Measurements from ENCODE around the gene TMEM39A. TPM values are rescaled to one million over a fixed set of nuclear protein-coding genes. Genes with fewer than 3 reads are reported as not detected.

Gene TMEM39A, protein sequence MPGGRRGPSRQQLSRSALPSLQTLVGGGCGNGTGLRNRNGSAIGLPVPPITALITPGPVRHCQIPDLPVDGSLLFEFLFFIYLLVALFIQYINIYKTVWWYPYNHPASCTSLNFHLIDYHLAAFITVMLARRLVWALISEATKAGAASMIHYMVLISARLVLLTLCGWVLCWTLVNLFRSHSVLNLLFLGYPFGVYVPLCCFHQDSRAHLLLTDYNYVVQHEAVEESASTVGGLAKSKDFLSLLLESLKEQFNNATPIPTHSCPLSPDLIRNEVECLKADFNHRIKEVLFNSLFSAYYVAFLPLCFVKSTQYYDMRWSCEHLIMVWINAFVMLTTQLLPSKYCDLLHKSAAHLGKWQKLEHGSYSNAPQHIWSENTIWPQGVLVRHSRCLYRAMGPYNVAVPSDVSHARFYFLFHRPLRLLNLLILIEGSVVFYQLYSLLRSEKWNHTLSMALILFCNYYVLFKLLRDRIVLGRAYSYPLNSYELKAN
- total RNA-seq = 44.0 and 52.2 TPM in 2 replicates

DNA sequence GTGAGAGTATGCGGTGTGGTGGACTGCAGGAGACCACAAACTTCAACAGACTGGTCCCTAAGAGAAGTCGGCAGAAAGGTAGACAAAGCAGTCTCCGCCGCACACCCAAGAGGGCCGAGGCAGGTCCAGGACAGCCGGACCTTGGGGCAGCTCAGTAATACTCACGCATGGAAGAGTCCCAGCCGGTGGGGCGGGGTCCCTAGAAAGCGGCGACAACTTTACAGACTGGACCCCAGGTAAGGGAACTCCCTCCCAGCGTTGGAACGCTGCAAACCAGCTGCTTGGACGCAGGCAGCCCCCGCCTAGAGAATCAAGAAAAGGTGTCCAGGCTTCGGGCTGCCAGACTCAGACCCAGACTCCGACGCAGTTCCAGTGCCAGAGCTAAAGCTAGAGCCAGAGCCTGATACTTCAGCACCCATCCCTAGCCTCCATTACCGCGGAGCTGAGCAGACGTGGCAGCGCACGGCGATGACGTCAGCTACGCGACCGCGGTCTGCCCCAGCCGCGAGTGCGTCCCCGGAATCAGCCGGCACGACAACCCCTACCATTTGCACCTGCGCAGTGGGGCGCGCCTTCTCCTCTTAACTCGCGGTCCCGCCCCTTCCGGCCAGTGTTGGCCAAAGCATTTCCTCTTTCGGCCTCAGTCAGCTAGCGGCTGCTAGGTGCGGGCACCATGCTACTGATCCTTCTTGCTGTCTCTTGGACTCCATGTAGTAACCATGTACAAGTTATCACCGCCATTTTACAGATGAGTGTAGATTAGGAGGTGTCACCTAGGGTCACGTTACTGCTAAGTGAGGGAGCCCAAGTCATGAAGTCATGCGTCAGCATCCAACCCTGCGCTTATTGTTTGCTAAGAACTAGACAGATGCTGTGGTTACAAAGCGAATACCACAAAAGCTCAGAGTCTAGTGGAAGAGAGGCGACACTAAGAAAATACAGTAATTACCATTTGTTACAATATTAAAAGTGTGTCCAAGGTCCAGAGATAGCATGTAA is at the start of gene TMEM39A:
Gene TMEM39A (minus strand): TSS at position 445 of the 999 bp plus-strand sequence. CDS start 1,541 bp downstream, outside the sequence.
- Mint-ChIP-seq H3K27me3 (peaks cover 2% of the 10 kb centered on the region), H3K9me3 (peaks cover 3% of the 10 kb centered on the region), H3K4me3 (peak within 1 kb of the TSS; percentile 99), H3K27ac (peak within 1 kb of the TSS; percentile 96), H3K4me1 (peaks cover 30% of the 10 kb centered on the region), H3K36me3 (ENCODE audit: low read depth) (peaks cover 30% of the 10 kb centered on the region)
- DNase-seq = peak; percentile 100
- intact Hi-C loops (cut with micrococcal nuclease) = loop anchor here (1.0 to 5.0 kb wide), 12 partner anchors 35 to 1134 kb away; partner anchors contain the start of genes ARHGAP31, B4GALT4, CD80 and COX17

- no peaks in the 10 kb centered on the region for H3K9me3 Mint-ChIP-seq
- peaks cover 60% of the 10 kb centered on the region for H3K36me3 Mint-ChIP-seq (ENCODE audit: low read depth)
- H3K4me1 Mint-ChIP-seq = peaks cover 39% of the 10 kb centered on the region
- DNase-seq = no peak
- H3K27ac Mint-ChIP-seq = no peak overlapping the region
- H3K27me3 Mint-ChIP-seq = no peaks in the 10 kb centered on the region
- intact Hi-C loops (cut with micrococcal nuclease) = no loop called here
- no peak overlapping the region for H3K4me3 Mint-ChIP-seq
Measured at GRCh38 chr3:119510690-119511089, 47.3 kb upstream of the TMEM39A start.

- peaks cover 59% of the 10 kb centered on the region for H3K36me3 Mint-ChIP-seq (ENCODE audit: low read depth)
- H3K27ac Mint-ChIP-seq = peak overlapping the region; percentile 90
- H3K4me3 Mint-ChIP-seq = peak overlapping the region; percentile 41
- intact Hi-C loops (cut with micrococcal nuclease) = loop anchor here (1.0 to 2.0 kb wide), 6 partner anchors 10 to 214 kb away; partner anchors contain the start of genes ARHGAP31, CD80 and TIMMDC1
- peaks cover 40% of the 10 kb centered on the region for H3K4me1 Mint-ChIP-seq
- no peaks in the 10 kb centered on the region for H3K9me3 Mint-ChIP-seq
- H3K27me3 Mint-ChIP-seq = no peaks in the 10 kb centered on the region
- peak; percentile 79 for DNase-seq
Measured at GRCh38 chr3:119508172-119508845, 44.9 kb upstream of the TMEM39A start.

GRCh38 chr3:119507404-119507803 is 44.0 kb upstream of the TMEM39A start:
- intact Hi-C loops (cut with micrococcal nuclease) = no loop called here
- H3K9me3 Mint-ChIP-seq = no peaks in the 10 kb centered on the region
- peaks cover 58% of the 10 kb centered on the region for H3K36me3 Mint-ChIP-seq (ENCODE audit: low read depth)
- no peaks in the 10 kb centered on the region for H3K27me3 Mint-ChIP-seq
- H3K27ac Mint-ChIP-seq = peak overlapping the region; percentile 90
- DNase-seq = no peak
- H3K4me1 Mint-ChIP-seq = peaks cover 35% of the 10 kb centered on the region
- peak overlapping the region; percentile 85 for H3K4me3 Mint-ChIP-seq

DNA sequence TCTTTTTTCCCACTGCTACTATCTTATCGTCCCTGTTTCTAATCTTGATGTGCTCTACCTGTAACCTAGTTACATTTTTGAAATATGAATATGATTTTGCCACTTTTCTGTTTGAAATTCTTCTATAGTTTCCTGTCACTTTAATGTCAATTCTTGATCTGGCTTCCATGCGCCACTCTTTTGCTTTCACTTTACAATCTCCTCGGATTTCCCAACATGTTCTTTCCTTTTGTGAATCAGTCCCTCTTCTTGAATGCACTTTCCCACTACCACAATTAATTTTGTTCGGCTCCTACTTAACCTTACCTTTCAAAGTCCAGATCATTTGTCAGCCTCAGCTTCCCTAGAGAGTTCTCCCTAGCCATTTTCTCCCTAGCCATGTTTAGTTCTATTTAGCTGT is 43.2 kb upstream of the TMEM39A start:
- H3K4me3 Mint-ChIP-seq = peak overlapping the region; percentile 85
- peaks cover 37% of the 10 kb centered on the region for H3K4me1 Mint-ChIP-seq
- intact Hi-C loops (cut with micrococcal nuclease) = no loop called here
- H3K27me3 Mint-ChIP-seq = no peaks in the 10 kb centered on the region
- peaks cover 57% of the 10 kb centered on the region for H3K36me3 Mint-ChIP-seq (ENCODE audit: low read depth)
- H3K27ac Mint-ChIP-seq = peak overlapping the region; percentile 90
- DNase-seq = no peak
- H3K9me3 Mint-ChIP-seq = no peaks in the 10 kb centered on the region

DNA sequence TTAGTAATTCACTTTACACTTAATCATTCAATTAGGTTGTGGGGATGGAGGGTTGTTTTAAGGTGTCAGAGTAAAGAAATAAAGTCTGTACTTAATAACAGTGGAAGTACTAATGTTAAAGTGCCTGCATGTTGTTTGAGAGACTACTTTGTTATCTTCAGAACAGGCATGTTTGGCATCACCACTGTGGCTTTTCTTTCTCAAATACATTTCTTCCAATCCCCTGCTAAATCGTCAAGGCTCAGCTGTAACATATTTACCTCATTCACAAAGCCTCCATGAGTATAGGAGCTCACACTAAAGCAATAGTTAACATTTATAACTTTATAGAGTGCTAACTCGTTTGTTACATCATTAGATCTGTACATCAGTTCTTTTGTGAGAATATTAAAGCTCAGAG is 37.5 kb upstream of the TMEM39A start:
- peaks cover 43% of the 10 kb centered on the region for H3K36me3 Mint-ChIP-seq (ENCODE audit: low read depth)
- H3K9me3 Mint-ChIP-seq = no peaks in the 10 kb centered on the region
- peak overlapping the region; percentile 55 for H3K4me3 Mint-ChIP-seq
- intact Hi-C loops (cut with micrococcal nuclease) = no loop called here
- peaks cover 30% of the 10 kb centered on the region for H3K4me1 Mint-ChIP-seq
- H3K27ac Mint-ChIP-seq = peak overlapping the region; percentile 10
- DNase-seq = no peak
- no peaks in the 10 kb centered on the region for H3K27me3 Mint-ChIP-seq

DNA sequence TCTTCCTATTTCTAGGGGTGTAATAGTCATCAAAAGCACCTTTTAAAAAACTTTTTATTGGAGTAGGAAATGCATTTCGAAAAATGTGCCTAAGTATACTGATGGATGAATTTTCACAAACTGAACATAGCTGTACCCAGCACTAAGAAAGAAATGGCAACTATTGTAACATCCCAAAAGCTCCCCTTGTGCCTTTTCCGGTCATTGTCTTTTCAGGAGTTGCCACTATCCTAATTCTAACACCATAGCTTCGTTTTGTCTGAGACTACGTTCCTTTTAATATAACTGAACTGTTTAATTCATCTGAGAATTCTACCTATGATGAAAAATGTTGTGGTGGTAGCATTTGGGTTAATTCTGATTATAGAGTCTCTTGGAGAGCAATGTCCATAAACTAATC is 36.9 kb upstream of the TMEM39A start:
- Mint-ChIP-seq H3K27me3 (no peaks in the 10 kb centered on the region), H3K9me3 (no peaks in the 10 kb centered on the region), H3K27ac (peak overlapping the region; percentile 11), H3K4me1 (peaks cover 27% of the 10 kb centered on the region), H3K4me3 (peak overlapping the region; percentile 55), H3K36me3 (ENCODE audit: low read depth) (peaks cover 37% of the 10 kb centered on the region)
- intact Hi-C loops (cut with micrococcal nuclease) = no loop called here
- no peak for DNase-seq

DNA sequence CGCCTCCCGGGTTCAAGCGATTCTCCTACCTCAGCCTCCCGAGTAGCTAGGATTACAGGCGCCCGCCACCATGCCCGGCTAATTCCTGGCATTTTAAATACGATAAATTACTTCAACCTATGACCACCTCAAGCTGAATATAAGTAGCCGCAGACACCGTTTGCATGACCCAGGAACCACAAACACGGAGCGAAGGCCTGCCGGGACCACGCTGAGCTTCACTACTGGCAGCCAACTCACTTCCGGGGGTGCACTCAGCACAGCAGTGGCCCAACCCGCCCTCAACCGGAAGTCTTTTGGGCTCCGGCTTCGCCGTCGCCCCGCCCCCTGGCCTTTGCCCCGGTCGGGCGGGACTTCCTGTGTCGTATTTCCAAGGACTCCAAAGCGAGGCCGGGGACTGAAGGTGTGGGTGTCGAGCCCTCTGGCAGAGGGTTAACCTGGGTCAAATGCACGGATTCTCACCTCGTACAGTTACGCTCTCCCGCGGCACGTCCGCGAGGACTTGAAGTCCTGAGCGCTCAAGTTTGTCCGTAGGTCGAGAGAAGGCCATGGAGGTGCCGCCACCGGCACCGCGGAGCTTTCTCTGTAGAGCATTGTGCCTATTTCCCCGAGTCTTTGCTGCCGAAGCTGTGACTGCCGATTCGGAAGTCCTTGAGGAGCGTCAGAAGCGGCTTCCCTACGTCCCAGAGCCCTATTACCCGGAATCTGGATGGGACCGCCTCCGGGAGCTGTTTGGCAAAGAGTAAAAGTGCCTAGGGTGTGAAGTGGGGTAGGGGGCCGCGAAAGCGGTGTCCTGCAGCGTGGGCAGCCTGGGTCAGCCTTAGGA is 35.0 kb upstream of the TMEM39A start, which contains the start of gene TIMMDC1:
Gene TIMMDC1 (plus strand): TSS at position 362 of the 826 bp plus-strand sequence. CDS start 187 bp downstream, at position 549.
- Mint-ChIP-seq H3K9me3 (no peaks in the 10 kb centered on the region), H3K4me1 (peaks cover 23% of the 10 kb centered on the region), H3K27me3 (no peaks in the 10 kb centered on the region), H3K27ac (peak within 1 kb of the TSS; percentile 99), H3K4me3 (peak within 1 kb of the TSS; percentile 99), H3K36me3 (ENCODE audit: low read depth) (peaks cover 30% of the 10 kb centered on the region)
- DNase-seq = peak; percentile 99
- intact Hi-C loops (cut with micrococcal nuclease) = loop anchor here (1.0 to 2.0 kb wide), 10 partner anchors 10 to 597 kb away; partner anchors contain the start of genes ARHGAP31, CD80, CFAP91 and COX17

DNA sequence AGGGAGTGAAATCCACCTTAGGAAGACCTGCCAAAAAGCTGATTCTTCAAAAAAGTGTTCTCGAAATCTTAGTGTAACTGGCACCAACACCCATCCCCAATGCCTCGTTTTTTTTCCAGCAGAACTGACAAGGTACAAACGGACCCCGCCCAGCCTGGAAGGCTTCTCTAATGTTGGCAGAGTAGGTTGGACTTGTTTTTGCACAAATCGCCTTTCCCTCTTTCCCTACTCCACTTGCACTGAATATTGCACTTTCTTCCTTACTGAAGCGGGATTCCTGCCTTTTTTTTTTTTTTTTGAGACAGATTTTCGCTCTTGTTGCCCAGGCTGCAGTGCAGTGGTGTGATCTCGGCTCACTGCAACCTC is 34.4 kb upstream of the TMEM39A start:
- Mint-ChIP-seq H3K4me3 (peak overlapping the region; percentile 99), H3K4me1 (peaks cover 23% of the 10 kb centered on the region), H3K27ac (peak overlapping the region; percentile 99), H3K27me3 (no peaks in the 10 kb centered on the region), H3K36me3 (ENCODE audit: low read depth) (peaks cover 32% of the 10 kb centered on the region), H3K9me3 (no peaks in the 10 kb centered on the region)
- peak; percentile 68 for DNase-seq
- intact Hi-C loops (cut with micrococcal nuclease) = loop anchor here (1.0 to 2.0 kb wide), 10 partner anchors 10 to 597 kb away; partner anchors contain the start of genes ARHGAP31, CD80, CFAP91 and COX17

GRCh38 chr3:119494597-119494996 is 31.2 kb upstream of the TMEM39A start:
- no peak overlapping the region for H3K27ac Mint-ChIP-seq
- no peaks in the 10 kb centered on the region for H3K27me3 Mint-ChIP-seq
- H3K9me3 Mint-ChIP-seq = no peaks in the 10 kb centered on the region
- peaks cover 35% of the 10 kb centered on the region for H3K36me3 Mint-ChIP-seq (ENCODE audit: low read depth)
- H3K4me1 Mint-ChIP-seq = peaks cover 11% of the 10 kb centered on the region
- peak; percentile 43 for DNase-seq
- intact Hi-C loops (cut with micrococcal nuclease) = no loop called here
- H3K4me3 Mint-ChIP-seq = no peak overlapping the region

DNA sequence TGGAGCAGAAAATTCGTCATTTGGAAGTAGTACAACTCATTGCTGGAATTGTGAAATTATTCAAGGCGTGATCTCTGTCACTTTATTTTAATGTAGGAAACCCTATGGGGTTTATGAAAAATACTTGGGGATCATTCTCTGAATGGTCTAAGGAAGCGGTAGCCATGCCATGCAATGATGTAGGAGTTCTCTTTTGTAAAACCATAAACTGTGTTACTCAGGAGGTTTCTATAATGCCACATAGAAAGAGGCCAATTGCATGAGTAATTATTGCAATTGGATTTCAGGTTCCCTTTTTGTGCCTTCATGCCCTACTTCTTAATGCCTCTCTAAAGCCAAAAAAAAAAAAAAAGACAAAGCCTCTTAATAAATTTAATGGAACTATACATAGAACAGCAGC is 29.4 kb upstream of the TMEM39A start:
- intact Hi-C loops (cut with micrococcal nuclease) = no loop called here
- Mint-ChIP-seq H3K27me3 (no peaks in the 10 kb centered on the region), H3K9me3 (no peaks in the 10 kb centered on the region), H3K27ac (no peak overlapping the region), H3K4me1 (peaks cover 9% of the 10 kb centered on the region), H3K36me3 (ENCODE audit: low read depth) (peaks cover 36% of the 10 kb centered on the region), H3K4me3 (no peak overlapping the region)
- no peak for DNase-seq

GRCh38 chr3:119492128-119492527 is 28.7 kb upstream of the TMEM39A start:
- no peak for DNase-seq
- H3K36me3 Mint-ChIP-seq (ENCODE audit: low read depth) = peaks cover 36% of the 10 kb centered on the region
- no peaks in the 10 kb centered on the region for H3K9me3 Mint-ChIP-seq
- H3K27ac Mint-ChIP-seq = no peak overlapping the region
- intact Hi-C loops (cut with micrococcal nuclease) = no loop called here
- H3K27me3 Mint-ChIP-seq = no peaks in the 10 kb centered on the region
- H3K4me3 Mint-ChIP-seq = no peak overlapping the region
- H3K4me1 Mint-ChIP-seq = peaks cover 4% of the 10 kb centered on the region
